A673 (cell line): ENCODE data around the gene UNC13B. TPM values are rescaled to one million over a fixed set of nuclear protein-coding genes. Genes with fewer than 3 reads are reported as not detected.

Source experiments
- BruUV-seq: library from RNA; stranded (reverse); fragments of 400-500 nt; replicated peaks from 2 replicates; lab custom pipeline; 2021; lab: Mats Ljungman, UMichigan
- CTCF ChIA-PET: fragments of 300-600 bp; sonication (Branson Sonifier 250); formaldehyde crosslinking; loops from one replicate; lab custom pipeline; 2022; ENCODE audit warnings: antibody characterized with exemption; lab: Charles Lee
- POLR2A ChIA-PET: fragments of 300-600 bp; sonication (Branson Sonifier 250); formaldehyde crosslinking; loops from one replicate; lab custom pipeline; 2022; ENCODE audit warnings: antibody characterized with exemption; ENCODE audit not compliant: low non-redundant PET; lab: Charles Lee
- DNase-seq: peaks from one replicate; pipeline ENCODE4 v3.0.0-alpha.2; 2015; ENCODE audit warnings: low spot score
- H3K27ac ChIP-seq: fragments of 200-600 bp; sonication (generic); 2 replicates; pipeline ENCODE4 v1.5.1; 2016; ENCODE audit warnings: mixed run types, low read depth, mild to moderate bottlenecking, mixed read lengths, antibody characterized with exemption, low read length; ENCODE audit not compliant: poor library complexity, severe bottlenecking
- H3K27me3 ChIP-seq: fragments of 200-600 bp; sonication (generic); replicated peaks from 2 replicates; pipeline ENCODE4 v1.6.1; 2017; ENCODE audit warnings: mixed run types, low read depth, mild to moderate bottlenecking, mixed read lengths, antibody characterized with exemption, low read length; ENCODE audit not compliant: insufficient read depth, poor library complexity
- H3K36me3 ChIP-seq: fragments of 200-600 bp; sonication (generic); 2 replicates; pipeline ENCODE4 v1.6.1; 2016; ENCODE audit warnings: mixed run types, mild to moderate bottlenecking, mixed read lengths, antibody characterized with exemption, low read length; ENCODE audit not compliant: insufficient read depth, poor library complexity, severe bottlenecking
- H3K4me1 ChIP-seq: fragments of 200-600 bp; sonication (generic); 2 replicates; pipeline ENCODE4 v1.6.1; 2017; ENCODE audit warnings: mixed run types, mild to moderate bottlenecking, mixed read lengths, antibody characterized with exemption, low read length; ENCODE audit not compliant: insufficient read depth, poor library complexity, severe bottlenecking
- H3K4me3 ChIP-seq: fragments of 200-600 bp; sonication (generic); 2 replicates; pipeline ENCODE4 v1.5.1; 2016; ENCODE audit warnings: low read depth, mixed run types, mild to moderate bottlenecking, mixed read lengths, low read length; ENCODE audit not compliant: poor library complexity, severe bottlenecking
- H3K9me3 ChIP-seq: fragments of 200-600 bp; sonication (generic); 2 replicates; pipeline ENCODE4 v1.6.1; 2016; ENCODE audit warnings: mixed run types, low read depth, mild to moderate bottlenecking, mixed read lengths, antibody characterized with exemption, low read length; ENCODE audit not compliant: poor library complexity, severe bottlenecking
- EZH2 ChIP-seq: fragments of 200-600 bp; sonication (generic); IDR thresholded peaks from 2 replicates; pipeline ENCODE4 v1.6.1; 2017; ENCODE audit warnings: borderline replicate concordance, low read depth, mild to moderate bottlenecking, mixed read lengths, antibody characterized with exemption, low read length; ENCODE audit not compliant: poor library complexity, severe bottlenecking
- intact Hi-C: fragments of 100-400 bp; cut with micrococcal nuclease; formaldehyde crosslinking; loops from one replicate; pipeline ENCODE4 v1.10.0; 2022; ENCODE audit not compliant: unreplicated experiment
- total RNA-seq: library from RNA; stranded (reverse); gene quantifications from 2 replicates; pipeline ENCODE4 v1.2.3, GENCODE V29; 2021
- TF ChIP-seq, protein P1 (sequence below): fragments of 300-800, 200-600 bp; sonication (generic); conservative IDR thresholded peaks from 2 replicates; pipeline ENCODE4 v1.5.1; 2017; ENCODE audit warnings: low read depth, mild to moderate bottlenecking, antibody characterized with exemption, low read length, moderate library complexity, mixed read lengths

The UNC13B gene
- total RNA-seq, 1 experiment from 2014 or later: 19.8 TPM

DNA sequence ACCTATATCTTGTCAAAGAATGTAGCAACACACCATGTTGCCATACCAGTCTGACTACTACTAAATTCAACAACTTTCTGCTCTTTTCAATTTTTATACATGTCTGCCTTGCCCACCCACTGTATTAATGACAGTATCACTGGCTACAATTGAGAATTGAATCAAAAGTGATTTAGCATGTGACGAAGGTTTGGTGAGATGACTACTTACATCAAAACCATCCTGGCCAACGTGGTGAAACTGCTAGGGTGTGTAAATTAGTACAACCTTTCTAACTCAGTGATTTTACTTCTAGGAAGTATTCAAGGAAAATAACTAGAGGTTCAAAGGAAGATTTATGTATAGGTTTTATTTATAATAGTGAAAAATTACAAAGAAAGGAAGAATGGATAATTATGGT, 109.8 kb downstream of the UNC13B start:
- DNase-seq: no peak
- ChIA-PET POLR2A (no interaction called here), CTCF (no interaction called here)
- intact Hi-C loops: no loop called here
- no peaks in the 10 kb centered on the region for H3K27me3 ChIP-seq
- no peak overlapping the region for H3K27ac ChIP-seq
- H3K36me3 ChIP-seq: no peaks in the 10 kb centered on the region
- BruUV-seq: no TSS peak
- H3K9me3 ChIP-seq: no peaks in the 10 kb centered on the region
- H3K4me1 ChIP-seq: no peaks in the 10 kb centered on the region
- no peak overlapping the region for H3K4me3 ChIP-seq
- TF ChIP-seq EZH2: no peak
- TF ChIP-seq, protein P1, sequence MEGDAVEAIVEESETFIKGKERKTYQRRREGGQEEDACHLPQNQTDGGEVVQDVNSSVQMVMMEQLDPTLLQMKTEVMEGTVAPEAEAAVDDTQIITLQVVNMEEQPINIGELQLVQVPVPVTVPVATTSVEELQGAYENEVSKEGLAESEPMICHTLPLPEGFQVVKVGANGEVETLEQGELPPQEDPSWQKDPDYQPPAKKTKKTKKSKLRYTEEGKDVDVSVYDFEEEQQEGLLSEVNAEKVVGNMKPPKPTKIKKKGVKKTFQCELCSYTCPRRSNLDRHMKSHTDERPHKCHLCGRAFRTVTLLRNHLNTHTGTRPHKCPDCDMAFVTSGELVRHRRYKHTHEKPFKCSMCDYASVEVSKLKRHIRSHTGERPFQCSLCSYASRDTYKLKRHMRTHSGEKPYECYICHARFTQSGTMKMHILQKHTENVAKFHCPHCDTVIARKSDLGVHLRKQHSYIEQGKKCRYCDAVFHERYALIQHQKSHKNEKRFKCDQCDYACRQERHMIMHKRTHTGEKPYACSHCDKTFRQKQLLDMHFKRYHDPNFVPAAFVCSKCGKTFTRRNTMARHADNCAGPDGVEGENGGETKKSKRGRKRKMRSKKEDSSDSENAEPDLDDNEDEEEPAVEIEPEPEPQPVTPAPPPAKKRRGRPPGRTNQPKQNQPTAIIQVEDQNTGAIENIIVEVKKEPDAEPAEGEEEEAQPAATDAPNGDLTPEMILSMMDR: no peak

DNA sequence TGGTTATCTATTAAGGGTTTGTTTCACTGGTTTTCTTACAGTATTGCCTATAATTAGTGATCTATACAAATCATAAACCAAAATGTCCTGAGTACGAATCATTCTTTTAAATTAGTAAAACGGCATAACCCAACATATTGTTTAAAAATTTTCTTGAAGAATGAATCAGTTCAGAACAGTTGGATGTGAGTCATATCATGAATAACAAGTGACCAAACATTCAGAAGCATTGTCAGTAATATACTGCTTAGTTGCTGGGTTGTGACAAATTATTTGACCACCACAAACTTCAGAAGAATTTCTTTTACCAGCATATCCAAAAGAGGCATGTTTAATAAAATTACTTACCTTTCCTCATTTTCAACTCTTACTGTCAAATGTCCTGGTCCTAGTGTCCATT, 111.2 kb downstream of the UNC13B start:
- Histone ChIP-seq H3K27ac (no peak overlapping the region), H3K36me3 (no peaks in the 10 kb centered on the region), H3K4me1 (no peaks in the 10 kb centered on the region), H3K4me3 (no peak overlapping the region), H3K27me3 (no peaks in the 10 kb centered on the region), H3K9me3 (no peaks in the 10 kb centered on the region)
- intact Hi-C loops: no loop called here
- DNase-seq: no peak
- ChIA-PET POLR2A (no interaction called here), CTCF (no interaction called here)
- no TSS peak for BruUV-seq
- no peak for TF ChIP-seq EZH2

DNA sequence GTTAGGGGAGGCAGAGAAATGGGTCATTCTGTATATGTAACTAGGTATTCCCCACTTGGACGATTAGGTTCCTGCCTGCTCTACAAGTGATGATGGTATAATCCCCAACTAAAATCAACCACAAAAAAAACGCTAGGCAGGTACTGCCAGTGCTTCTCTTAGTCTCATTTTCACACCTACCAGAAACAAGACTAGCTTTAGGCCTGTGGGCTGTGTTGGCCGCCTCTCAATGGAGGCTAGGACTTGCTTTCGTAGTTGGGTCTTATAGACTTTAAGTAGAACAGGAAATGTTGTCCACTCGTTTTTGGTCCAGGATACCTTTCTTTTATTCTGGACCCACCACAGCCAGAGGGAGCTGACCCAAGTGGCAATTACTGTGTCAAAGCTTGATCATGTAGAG, 111.8 kb downstream of the UNC13B start:
- ChIA-PET CTCF (no interaction called here), POLR2A (no interaction called here)
- intact Hi-C loops: no loop called here
- no peak for DNase-seq
- H3K27ac ChIP-seq: no peak overlapping the region
- H3K9me3 ChIP-seq: no peaks in the 10 kb centered on the region
- TF ChIP-seq, protein P1: no peak
- TF ChIP-seq EZH2: no peak
- no peaks in the 10 kb centered on the region for H3K4me1 ChIP-seq
- H3K27me3 ChIP-seq: no peaks in the 10 kb centered on the region
- no peaks in the 10 kb centered on the region for H3K36me3 ChIP-seq
- no TSS peak for BruUV-seq
- H3K4me3 ChIP-seq: no peak overlapping the region

DNA sequence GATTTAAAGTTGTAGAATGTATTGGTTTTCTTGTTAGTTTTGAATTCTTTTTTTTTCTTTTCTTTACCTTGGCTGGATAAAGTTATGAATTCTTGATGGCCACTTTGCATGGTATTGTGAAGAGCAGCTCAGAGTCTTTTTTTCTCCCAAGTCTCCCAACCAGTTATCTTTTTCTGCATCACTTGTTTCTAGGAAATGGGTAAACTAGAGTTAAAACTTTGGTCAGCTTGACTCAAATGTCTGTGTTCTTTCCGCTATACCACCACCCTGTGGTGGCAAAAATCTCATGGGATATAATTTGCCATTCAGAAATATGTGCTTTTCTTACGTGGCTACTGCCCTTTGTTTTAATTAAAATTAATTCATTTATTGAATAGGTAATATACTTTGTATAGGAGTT, 113.2 kb downstream of the UNC13B start:
- no peak overlapping the region for H3K4me3 ChIP-seq
- no peaks in the 10 kb centered on the region for H3K36me3 ChIP-seq
- no peaks in the 10 kb centered on the region for H3K4me1 ChIP-seq
- no peak for TF ChIP-seq EZH2
- TF ChIP-seq, protein P1: peak; percentile 21; the same call in 1 of the 2 replicates
- H3K27me3 ChIP-seq: no peaks in the 10 kb centered on the region
- no peak overlapping the region for H3K27ac ChIP-seq
- intact Hi-C loops: loop anchor here (5.0 kb wide), 1 partner anchor 158 kb away; the partner anchor contains the start of gene ATOSB
- ChIA-PET POLR2A (no interaction called here), CTCF (no interaction called here)
- no TSS peak for BruUV-seq
- DNase-seq: no peak
- no peaks in the 10 kb centered on the region for H3K9me3 ChIP-seq
